NCI-H2029 treated with DMSO at 0.1 percent for 48 hours (cell line): ENCODE measurements around the gene KLHL29.

Experiments used
- DNase-seq: peaks from one replicate; lab custom pipeline; 2025; lab: John Stamatoyannopoulos, UW

The KLHL29 gene

GRCh38 chr2:23635442-23636340 lies 250.7 kb downstream of the KLHL29 start:
- no peak for DNase-seq

GRCh38 chr2:23636426-23636825 lies 251.4 kb downstream of the KLHL29 start:
- DNase-seq, result no peak

- no peak for DNase-seq
Observed at GRCh38 chr2:23637011-23637778, 252.2 kb downstream of the KLHL29 start.

DNA sequence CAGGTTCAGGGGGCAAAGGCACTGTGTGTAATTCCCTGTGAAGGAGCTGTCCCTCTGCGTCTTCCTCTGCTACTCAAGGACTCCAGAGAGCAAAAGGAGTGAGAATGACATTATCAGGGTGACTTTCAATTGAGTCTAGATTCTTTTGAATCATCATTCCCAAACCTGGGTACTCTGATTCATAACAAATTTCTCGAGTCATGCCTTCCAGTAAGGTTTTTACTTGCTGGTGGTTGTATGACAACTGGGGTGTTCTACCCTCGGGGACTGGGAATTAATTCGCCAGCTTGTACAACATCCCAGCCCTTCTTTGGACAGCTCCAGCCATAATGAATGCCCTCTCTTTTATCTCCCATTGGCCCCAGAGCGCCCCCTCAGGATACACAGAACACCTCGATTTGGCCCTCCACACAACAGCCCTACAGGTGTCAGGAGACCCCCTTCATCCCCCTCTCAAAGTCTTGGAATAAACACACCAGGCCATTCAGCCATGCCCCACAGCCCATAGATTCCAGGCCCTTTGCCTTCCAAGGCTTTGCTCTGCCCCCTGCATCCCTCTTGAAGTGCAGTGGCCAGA lies 254.5 kb downstream of the KLHL29 start:
- DNase-seq, result no peak

GRCh38 chr2:23640711-23641110 lies 255.7 kb downstream of the KLHL29 start:
- DNase-seq, result no peak

DNA sequence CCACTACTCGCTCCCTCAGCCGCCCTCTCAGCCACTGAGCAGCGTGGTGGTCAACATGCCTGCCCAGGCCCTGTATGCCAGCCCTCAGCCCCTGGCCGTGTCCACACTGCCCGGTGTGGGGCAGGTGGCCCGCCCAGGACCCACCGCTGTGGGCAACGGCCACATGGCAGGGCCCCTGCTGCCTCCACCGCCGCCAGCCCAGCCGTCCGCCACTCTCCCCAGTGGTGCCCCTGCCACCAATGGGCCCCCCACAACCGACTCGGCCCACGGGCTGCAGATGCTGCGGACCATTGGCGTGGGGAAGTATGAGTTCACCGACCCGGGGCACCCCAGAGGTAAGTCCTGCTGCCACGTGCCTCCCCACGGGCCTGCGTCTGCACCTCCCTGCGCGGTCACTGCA lies 257.5 kb downstream of the KLHL29 start:
- no peak for DNase-seq

DNA sequence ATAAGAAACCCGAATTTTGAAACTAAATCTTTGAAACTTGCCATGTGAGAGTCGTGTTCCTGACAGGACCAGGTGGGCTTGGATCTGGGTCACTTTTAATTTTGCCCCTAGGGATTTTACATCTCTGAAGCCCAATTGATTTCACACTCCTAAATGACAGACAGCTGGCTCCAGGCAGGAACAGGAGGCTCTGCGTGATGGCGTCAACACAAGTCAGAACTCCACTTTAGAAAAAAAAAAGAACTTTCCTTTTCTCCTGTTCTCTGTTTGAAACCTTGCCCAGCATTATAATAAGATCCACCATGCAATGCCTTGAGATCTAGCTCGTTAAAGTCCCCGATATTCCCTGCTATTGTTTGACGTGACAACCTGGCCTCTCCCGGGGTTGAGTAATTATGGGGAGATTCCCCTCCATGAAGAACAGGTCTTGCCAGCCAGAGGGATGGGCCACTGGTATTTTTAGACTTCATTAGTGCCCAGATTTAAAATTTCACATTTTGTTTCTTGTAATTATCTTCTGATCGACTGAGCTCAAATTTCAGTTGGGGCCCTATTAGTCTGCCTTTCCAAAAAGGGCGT lies 260.3 kb downstream of the KLHL29 start:
- no peak for DNase-seq

- DNase-seq, result no peak
Observed at GRCh38 chr2:23647563-23647962, 262.6 kb downstream of the KLHL29 start.

DNA sequence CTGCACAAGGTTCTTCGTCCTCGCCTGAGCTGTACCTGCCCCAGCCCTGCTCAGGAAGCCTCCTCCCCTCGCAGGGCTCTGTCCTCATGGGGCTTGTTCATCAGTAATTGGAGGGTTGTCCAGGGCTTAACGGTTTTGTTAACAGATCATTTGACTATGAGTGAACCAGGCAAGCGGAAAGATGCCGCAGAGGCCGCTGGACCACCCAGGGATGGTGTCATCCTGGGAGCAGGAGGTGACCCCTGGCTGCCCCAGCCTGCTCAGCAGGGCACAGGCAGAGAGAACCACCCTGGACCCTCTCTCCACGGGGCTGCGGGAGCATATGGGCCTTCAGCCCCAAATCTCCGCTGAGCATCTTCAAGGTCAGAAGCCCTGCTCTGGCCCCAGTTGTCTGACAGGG lies 264.3 kb downstream of the KLHL29 start:
- DNase-seq, result no peak

GRCh38 chr2:23649819-23650218 lies 264.8 kb downstream of the KLHL29 start:
- no peak for DNase-seq

DNA sequence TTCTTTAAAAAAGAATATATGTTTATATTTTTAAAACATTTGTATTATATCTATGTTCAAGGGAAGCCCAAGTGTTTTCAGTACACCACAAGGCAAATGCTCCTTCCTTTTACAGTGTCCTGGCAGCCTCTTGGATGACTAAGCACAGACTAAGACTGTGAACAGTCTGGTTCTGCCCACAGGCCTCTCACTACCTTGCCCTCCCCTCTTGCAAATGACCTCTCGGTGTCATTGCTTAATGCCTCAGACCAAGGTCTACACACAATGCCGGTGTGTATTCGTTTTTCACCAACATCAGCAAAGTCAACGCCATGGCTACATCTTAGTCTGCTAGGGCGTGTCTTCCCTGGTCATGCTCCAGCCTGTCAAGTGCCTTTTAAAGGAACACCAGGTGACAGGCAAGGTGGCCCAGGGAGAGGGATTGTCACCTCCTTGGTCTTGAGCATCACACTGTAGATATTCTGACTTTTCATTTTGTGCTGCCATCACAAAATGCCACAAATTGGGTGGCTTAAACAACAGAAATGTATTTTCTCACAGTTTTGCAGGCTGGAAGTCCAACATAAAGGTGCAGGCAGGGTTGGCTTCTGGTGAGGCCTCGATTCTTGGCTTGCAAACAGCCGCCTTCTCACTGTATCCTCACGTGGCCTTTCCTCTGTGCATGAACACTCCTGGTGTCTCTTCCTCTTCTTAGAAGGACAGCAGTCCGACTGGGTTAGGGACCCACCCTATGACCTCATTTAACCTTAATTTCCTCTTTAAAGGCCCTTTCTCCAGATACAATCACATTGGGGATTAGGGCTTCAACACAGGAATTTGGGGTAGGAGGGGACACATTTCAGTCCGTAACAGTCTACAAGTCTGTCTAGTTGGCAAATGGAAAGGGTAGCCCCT lies 266.5 kb downstream of the KLHL29 start:
- DNase-seq, result no peak

DNA sequence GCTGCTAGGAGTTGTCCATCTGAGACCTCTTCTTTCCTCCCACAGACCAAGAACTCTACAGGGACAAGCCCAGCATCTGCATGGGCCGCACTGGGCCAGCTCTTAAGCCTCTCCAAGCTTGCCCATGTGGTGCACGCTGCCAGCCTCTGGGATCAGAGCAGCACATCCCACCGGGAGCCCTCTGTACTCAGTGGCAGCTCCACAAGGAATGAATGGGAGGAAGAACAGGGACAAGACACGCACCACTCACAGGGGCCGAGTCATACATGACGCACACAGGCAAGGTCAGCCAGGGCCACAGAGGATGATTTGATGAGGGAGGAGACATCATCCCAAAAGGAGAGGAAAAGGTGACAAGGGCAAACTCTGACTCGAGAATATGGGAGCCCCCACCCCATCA lies 268.3 kb downstream of the KLHL29 start:
- no peak for DNase-seq

DNA sequence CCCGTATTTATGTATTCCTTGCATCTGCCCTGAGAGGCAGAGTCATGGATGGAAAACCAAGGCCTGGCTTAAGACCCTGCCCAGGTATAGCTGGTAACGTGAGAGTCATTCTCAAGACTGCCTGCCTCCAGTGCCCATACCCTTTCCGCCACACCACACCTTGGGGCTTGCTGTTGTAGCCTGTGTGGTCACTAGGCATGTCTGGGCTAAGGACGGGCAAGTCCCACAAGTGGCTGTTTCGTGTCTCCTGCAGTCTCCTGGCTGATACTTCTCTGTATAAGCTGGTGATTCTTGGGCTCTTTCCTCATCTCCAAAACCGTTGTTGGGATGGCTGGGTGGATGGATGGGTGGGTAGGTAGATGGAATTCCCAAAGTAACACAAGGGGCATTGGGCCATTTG lies 269.8 kb downstream of the KLHL29 start:
- DNase-seq, result no peak

DNA sequence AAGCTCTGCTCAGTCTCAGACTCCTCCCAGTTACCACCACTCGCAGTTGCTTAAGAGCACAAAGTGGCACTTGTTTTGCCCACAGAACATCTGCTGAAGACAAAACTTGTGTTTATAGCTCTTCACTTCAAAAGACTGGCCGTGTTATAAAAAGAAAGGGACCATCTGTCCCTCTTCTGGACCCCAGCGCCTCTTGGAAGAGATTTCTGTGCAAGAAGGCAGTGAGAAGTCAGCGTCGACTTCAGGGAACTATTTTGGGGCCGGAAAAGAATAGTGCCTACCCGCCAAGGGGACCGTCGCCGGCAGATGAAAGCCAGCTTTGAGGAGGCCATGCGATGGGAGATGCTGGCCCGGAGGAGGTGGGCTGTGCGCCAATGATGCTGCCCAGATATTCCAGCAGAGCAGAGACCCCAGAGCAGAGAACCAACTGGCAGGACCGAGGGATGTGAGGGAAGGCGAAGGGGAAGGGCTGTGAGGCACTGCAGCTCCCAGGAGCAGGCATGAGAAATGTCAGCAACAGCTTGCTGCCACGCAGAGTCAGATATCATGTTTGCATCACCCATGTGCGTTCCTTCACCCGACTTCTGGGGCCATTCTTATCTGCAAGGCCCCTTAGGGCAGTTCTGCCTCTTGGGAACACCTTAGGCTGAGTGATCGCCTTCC lies 271.1 kb downstream of the KLHL29 start:
- no peak for DNase-seq

- DNase-seq, result no peak
Observed at GRCh38 chr2:23656597-23656973, 271.6 kb downstream of the KLHL29 start.

DNA sequence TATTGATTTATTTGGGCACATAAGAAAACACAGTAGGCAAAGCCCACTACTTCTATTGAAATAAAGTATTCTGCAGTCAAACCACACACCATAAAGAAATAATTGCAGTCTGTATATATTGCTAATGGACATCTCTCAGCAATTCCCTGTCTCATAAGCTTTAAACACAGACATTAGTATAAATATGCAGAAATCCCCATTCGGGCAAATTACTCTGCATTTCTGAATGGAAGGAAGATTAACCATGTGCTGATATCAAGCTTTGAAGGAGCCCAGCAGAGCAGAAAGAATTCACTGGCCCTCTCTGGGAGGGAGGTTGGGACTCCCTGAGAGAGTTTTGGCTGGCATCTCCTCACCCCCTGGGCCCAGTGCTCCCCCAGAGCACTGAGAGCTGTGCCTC lies 272.4 kb downstream of the KLHL29 start:
- no peak for DNase-seq

DNA sequence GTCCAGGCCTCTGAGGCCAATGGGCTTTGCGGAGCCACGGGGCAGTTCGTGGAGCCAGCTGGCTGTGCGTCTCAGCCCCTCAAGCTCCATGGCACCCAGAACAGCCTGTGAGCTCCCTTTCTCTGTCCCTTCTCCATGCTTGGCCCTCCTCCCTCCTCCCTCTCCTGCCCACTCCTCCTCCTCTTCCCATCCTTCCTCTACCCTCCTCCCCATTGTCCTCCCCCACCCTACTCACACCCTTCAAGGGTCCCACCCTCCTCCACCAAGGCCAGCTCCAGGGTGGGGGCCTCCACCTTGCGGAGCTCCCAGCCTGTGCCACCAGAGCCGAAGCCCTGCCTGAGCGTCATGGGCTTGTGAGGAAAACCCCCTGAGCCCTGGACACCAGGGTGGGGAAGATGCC lies 273.0 kb downstream of the KLHL29 start:
- no peak for DNase-seq

DNA sequence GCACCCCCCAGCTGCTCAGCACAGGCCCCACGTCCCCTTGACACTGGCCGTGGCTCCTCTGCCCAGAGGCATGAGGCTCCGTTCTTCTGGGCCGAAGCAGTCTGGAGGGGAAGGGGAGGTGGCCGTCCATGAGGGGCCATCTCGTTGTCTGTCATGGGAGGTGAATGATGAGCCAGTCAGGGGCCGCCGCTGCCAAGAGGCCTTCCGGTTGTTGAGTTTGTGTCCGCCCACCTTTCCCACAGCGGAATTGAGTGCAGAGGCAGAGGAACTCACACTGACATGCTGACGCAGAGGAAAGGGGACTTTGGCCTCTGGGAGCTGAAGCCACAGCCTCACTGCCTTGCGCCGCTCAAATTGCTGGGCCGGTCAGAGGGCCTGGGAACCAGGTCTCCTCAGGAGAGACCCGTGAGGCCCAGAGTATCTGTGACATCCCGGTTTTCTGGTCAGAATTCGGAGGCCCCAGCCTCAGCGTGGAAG lies 273.5 kb downstream of the KLHL29 start:
- DNase-seq, result no peak

DNA sequence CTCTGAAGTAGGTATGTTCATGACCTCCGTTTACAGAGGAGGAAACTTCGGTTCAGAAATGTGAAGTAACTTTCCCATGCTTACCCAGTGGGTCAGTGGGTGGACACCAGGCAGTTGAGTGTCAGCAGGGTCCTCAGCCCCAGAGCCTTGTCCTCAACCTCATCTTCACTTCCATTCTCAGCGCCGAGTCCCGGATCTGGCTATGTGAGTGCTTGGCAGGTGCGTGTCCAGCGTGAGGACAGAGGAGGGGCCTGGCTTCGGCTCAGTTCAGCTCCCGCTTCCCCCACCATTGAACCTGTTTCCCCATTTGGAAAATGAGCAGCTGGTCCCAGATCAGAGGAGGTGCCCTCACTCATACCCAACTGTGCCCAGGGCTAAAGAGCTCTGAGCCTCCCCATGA lies 274.3 kb downstream of the KLHL29 start:
- no peak for DNase-seq

DNA sequence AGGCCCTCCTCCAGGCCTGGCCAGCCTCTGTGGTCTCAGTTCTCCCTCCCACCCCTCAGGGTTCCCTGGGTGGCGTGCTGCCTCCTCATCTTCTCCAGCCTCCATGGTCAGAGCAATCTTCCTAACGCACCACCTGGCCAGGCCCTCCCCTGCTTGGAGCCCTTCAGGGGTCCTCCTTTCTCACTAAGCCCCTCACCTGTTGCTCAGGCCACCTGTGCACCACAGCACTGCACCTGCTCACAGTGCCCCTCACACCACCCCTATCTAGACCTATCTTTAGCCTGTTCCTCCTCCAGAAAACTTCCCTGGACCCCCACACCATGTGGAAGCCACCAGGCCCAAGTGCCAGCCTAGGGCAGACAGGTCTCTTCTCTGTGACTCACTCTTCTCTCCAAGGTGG lies 274.8 kb downstream of the KLHL29 start:
- DNase-seq, result no peak

GRCh38 chr2:23660237-23660636 lies 275.3 kb downstream of the KLHL29 start:
- no peak for DNase-seq
